ENCODE data around the gene INPPL1. TPM values are rescaled to one million over a fixed set of nuclear protein-coding genes. Genes with fewer than 3 reads are reported as not detected.

The INPPL1 gene
- total and polyA plus RNA-seq, 4 donors: 66.3 to 199 (median 91.6) TPM

DNA sequence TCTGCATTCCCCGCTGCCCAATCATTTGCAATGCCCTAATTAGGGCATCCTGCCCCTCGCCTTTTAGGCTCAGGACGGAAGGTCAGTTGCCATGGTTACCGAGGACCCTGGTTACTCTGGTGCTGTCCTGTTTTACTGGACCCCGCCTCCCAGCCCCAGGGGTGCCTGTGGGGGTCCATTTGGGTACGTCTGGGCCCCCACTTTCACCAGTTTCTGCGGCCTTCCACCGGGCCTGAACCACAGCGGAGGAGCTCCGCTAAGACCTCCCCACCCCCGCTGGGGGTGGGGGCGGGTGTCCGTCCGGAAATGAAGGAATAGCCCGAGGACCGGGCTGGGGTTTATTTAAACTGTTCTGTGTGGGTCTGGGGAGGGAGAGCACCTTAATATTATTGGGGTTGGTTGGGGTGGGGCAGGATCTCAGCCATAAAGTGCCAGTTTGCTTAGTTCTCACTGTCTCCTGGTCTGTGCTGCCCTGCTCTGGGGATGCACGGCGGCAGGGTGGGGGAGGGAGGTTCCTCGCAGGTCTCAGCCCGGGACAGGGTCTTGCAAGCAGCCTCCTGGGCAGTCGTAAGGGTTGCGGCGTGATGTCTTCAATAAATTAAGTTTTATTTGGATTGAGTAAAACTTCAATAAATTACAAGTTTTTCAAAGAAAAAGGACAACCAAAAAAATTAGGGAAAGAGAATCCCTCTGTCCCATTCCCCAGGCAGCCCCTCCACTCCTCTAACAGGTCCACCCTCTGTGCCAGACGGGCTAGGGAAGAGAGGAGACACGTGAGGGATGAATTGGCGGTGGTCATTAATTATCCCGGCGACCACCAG lies 14.1 kb downstream of the INPPL1 start:
- Histone ChIP-seq H3K36me3 (ENCODE audit: control insufficient read depth in 4 of 4, insufficient read depth in 4 of 4, low read length in 4 of 4) (peaks cover 0 to 42% (median 28%) of the 10 kb centered on the region in 4 donors), H3K9ac (ENCODE audit: insufficient read depth in 1 of 2, low read length in 2 of 2) (no peak overlapping the region), H3K27ac (ENCODE audit: low read depth in 1 of 2, low read length in 1 of 2) (no peak overlapping the region), H3K4me3 (no peak overlapping the region), H3K27me3 (ENCODE audit: control insufficient read depth in 3 of 3, insufficient read depth in 3 of 3, low read length in 2 of 3) (peaks cover 0 to 36% (median 31%) of the 10 kb centered on the region in 3 donors), H3K4me1 (ENCODE audit: control insufficient read depth in 5 of 5, insufficient read depth in 5 of 5, low read length in 5 of 5) (peaks cover 0 to 29% (median 14%) of the 10 kb centered on the region in 5 donors), H3K9me3 (ENCODE audit: control insufficient read depth in 4 of 4, insufficient read depth in 3 of 4, low read length in 3 of 4) (peaks cover 0 to 2% (median 0%) of the 10 kb centered on the region in 4 donors)
- DNase-seq: peak in 2 of 3 donors; percentile 11 to 12
- TF ChIP-seq, protein P1, sequence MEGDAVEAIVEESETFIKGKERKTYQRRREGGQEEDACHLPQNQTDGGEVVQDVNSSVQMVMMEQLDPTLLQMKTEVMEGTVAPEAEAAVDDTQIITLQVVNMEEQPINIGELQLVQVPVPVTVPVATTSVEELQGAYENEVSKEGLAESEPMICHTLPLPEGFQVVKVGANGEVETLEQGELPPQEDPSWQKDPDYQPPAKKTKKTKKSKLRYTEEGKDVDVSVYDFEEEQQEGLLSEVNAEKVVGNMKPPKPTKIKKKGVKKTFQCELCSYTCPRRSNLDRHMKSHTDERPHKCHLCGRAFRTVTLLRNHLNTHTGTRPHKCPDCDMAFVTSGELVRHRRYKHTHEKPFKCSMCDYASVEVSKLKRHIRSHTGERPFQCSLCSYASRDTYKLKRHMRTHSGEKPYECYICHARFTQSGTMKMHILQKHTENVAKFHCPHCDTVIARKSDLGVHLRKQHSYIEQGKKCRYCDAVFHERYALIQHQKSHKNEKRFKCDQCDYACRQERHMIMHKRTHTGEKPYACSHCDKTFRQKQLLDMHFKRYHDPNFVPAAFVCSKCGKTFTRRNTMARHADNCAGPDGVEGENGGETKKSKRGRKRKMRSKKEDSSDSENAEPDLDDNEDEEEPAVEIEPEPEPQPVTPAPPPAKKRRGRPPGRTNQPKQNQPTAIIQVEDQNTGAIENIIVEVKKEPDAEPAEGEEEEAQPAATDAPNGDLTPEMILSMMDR (IDR thresholded peaks at IDR 0.05; ENCODE audit: control extremely low read depth, extremely low read depth): no peak
- ATAC-seq (ENCODE audit: insufficient read depth, low FRiP score): no peak
- WGBS, 2 donors: 69 to 73% methylated on average over 28 of the region's 28 CpGs

DNA sequence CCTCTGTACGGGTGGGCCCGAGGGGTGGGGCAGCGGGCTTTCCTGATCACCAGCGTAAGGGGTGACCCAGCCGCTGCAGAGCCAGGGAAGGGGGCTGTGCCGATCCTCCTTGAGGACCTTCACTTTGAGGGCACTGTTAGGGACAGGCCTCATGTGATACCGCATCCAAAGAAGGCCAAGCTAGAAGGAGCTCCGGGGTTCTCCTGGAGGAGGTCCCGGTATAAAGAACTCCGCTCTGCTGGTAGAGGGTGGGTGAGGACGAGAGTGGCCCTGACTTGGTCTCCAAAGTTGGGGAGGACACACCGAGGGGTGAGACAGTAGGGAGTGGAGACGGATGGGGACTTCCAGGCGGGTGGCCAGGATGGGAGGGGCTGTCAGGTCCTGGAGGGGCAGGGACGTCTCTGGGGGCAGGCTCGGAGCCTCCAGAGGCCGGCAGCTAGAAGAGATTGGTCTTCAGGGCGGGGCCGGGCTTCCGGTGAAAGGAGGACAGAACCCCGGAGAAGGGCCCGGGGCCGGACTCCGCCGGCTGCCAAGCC lies 14.8 kb downstream of the INPPL1 start:
- H3K9ac ChIP-seq (ENCODE audit: insufficient read depth in 1 of 2, low read length in 2 of 2): peak overlapping the region in 1 of 2 donors; percentile 16
- no peak overlapping the region for H3K27ac ChIP-seq (ENCODE audit: low read depth in 1 of 2, low read length in 1 of 2)
- no peak overlapping the region for H3K4me3 ChIP-seq
- TF ChIP-seq, protein P1 (IDR thresholded peaks at IDR 0.05; ENCODE audit: control extremely low read depth, extremely low read depth): no peak
- 11 to 12% methylated on average over 23 to 25 of the region's 25 CpGs for WGBS, 2 donors
- peaks cover 0 to 29% (median 15%) of the 10 kb centered on the region in 5 donors for H3K4me1 ChIP-seq (ENCODE audit: control insufficient read depth in 5 of 5, insufficient read depth in 5 of 5, low read length in 5 of 5)
- ATAC-seq (ENCODE audit: insufficient read depth, low FRiP score) (peak; percentile 19), DNase-seq (peak; percentile 73 to 84 (median 81))
- peaks cover 0 to 2% (median 0%) of the 10 kb centered on the region in 4 donors for H3K9me3 ChIP-seq (ENCODE audit: control insufficient read depth in 4 of 4, insufficient read depth in 3 of 4, low read length in 3 of 4)
- peaks cover 0 to 35% (median 21%) of the 10 kb centered on the region in 4 donors for H3K36me3 ChIP-seq (ENCODE audit: control insufficient read depth in 4 of 4, insufficient read depth in 4 of 4, low read length in 4 of 4)
- H3K27me3 ChIP-seq (ENCODE audit: control insufficient read depth in 3 of 3, insufficient read depth in 3 of 3, low read length in 2 of 3): peaks cover 0 to 38% (median 32%) of the 10 kb centered on the region in 3 donors

DNA sequence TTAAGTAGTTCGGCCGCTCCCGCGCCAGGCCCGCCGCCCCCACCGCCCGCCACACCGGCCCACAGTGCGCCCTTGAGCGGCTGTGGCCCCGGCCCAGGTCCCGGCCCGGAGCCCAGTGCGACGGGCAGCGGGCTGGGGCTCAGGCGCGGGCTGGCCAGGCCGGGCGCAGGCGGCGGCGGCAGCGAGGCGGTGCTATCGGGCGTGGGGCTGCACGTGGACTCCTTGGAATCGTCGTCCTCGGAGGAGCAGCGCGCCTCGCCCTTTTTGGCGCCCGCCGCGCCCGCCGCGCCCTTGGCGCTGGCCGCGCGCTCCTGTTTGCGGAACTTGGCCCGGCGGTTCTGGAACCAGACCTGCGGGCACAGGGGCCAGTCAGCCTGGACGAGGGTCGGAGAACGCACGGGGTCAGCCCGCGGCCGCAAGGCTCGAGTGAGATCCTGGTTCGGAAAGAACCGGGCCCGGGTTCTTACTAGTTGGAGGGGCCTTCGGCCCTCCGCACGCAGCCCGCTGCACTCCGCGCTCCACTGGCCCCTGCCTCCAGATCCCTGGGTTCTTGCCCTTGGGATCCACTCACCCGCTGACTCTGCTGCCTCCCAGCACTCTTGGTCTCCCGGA lies 15.4 kb downstream of the INPPL1 start:
- 1 to 2% methylated on average over 60 to 69 of the region's 69 CpGs for WGBS, 2 donors
- peak; percentile 30 for ATAC-seq (ENCODE audit: insufficient read depth, low FRiP score)
- Histone ChIP-seq H3K4me1 (ENCODE audit: control insufficient read depth in 5 of 5, insufficient read depth in 5 of 5, low read length in 5 of 5) (peaks cover 0 to 29% (median 15%) of the 10 kb centered on the region in 5 donors), H3K27me3 (ENCODE audit: control insufficient read depth in 3 of 3, insufficient read depth in 3 of 3, low read length in 2 of 3) (peaks cover 0 to 44% (median 37%) of the 10 kb centered on the region in 3 donors), H3K27ac (ENCODE audit: low read depth in 1 of 2, low read length in 1 of 2) (no peak overlapping the region), H3K36me3 (ENCODE audit: control insufficient read depth in 4 of 4, insufficient read depth in 4 of 4, low read length in 4 of 4) (peaks cover 0 to 31% (median 17%) of the 10 kb centered on the region in 4 donors), H3K4me3 (no peak overlapping the region), H3K9me3 (ENCODE audit: control insufficient read depth in 4 of 4, insufficient read depth in 3 of 4, low read length in 3 of 4) (peaks cover 0 to 2% (median 0%) of the 10 kb centered on the region in 4 donors), H3K9ac (ENCODE audit: insufficient read depth in 1 of 2, low read length in 2 of 2) (peak overlapping the region in 1 of 2 donors; percentile 16)
- TF ChIP-seq, protein P1 (IDR thresholded peaks at IDR 0.05; ENCODE audit: control extremely low read depth, extremely low read depth): no peak
- peak in 2 of 3 donors; percentile 15 to 29 for DNase-seq

Measured in lung (tissue), 12 donors.